Stimulated activated CD4-positive, alpha-beta T cell treated with anti-CD3 and anti-CD28 coated beads, Interleukin-12 subunit alpha, Interleukin-12 subunit beta, amount 100 ng/mL, for 4 hours (primary cell): ENCODE data around the gene NELFCD.
"Not testable (repeated sequence)": the region's sequence is repeated elsewhere in the genome, so short reads cannot be mapped to it uniquely, and the experiment has no call there.

Source experiments
- DNase-seq: peaks from one replicate; pipeline ENCODE4 v3.0.0-alpha.2; 2020

NELFCD gene

DNA sequence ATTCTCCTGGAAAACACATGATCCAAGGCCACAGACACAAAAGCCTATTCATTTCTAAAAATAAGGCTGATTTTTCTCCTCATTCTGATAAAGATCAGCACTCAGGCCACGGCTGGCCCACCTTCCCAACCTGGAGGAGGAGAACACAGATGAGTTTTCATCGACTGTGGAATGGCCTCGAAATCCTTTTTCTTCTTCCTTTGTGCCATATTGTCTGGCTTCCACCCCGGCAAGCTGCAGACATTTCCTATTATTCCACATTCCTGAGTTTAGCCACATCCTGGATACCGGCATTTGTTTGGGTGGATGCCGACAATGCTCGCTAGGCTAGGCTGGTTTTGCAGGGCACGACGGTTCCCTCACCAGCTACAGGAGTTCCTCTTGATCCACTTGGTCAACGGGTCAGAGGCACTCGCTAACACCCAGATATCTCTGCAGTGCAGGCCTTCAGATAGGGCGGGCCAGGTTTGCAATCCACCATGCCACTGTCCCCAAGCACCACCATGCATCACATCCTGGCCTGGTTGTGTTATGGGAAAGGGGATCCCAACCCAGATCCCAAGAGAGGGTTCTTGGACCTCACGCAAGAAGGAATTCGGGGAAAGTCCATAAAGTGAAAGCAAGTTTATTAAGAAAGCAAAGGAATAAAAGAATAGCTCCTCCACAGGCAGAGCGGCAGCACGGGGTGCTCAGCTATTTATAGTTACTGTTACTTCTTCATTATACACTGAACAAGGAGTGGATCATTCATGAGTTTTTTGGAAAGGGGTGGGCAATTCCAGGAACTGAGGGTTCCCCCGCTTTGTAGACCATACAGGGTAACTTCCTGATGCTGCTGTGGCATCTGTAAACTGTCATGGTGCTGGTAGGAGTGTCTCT lies 30.2 kb downstream of the NELFCD start:
- DNase-seq = no peak

DNA sequence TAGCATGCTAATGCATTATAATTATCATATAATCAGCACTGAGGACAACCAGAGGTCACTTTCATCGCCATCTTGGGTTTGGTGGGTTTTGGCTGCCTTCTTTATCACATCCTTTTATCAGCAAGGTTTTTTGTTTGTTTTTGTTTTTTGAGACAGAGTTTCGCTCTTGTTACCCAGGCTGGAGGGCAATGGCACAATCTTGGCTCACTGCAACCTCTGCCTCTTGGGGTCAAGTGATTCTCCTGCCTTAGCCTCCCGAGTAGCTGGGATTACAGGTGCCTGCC lies 30.8 kb downstream of the NELFCD start:
- DNase-seq = not testable (repeated sequence)

DNA sequence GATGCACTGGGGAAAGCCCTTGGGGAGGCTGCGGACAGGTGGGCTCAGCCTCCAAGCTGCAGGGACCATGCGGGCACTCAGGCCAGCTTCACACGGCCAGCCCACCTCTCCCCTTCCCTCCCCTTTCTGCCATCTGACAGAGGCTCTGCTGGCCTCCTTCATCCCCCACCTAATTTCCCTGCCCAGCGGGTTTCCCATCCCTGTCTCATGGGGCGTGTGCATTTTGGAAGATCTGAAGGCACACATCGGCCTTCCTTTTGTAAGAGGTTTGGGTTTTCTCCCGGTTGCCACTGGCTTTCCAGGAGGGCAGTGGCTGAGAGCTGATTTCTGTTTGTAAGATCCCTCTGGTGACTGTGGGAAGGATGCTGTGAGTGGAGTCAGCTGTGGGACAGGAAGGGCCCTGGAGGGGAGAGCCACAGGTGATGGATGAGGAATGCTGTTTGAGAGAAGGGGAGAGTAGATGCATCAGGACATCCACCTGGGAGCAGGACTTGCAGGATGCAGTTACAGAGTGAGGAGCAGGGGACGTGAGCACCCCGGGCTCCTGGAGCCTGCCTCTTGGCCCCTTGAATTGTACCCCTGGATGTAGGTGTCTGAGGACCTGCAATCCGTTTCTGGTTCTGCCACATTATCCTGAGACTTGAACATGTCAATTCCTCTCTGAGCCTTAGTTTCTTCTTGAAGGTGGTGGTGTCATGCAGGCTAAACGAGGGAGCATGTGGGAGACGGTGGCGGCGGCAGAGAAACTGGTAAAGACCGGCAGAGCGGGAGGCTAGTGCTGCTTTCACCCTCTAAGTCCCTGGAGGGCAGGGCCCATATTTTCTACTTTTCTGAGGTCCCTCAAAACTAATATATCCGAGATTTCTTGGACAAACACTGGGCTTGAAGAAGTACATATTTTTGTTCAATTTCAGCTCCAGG lies 32.2 kb downstream of the NELFCD start:
- no peak for DNase-seq

DNA sequence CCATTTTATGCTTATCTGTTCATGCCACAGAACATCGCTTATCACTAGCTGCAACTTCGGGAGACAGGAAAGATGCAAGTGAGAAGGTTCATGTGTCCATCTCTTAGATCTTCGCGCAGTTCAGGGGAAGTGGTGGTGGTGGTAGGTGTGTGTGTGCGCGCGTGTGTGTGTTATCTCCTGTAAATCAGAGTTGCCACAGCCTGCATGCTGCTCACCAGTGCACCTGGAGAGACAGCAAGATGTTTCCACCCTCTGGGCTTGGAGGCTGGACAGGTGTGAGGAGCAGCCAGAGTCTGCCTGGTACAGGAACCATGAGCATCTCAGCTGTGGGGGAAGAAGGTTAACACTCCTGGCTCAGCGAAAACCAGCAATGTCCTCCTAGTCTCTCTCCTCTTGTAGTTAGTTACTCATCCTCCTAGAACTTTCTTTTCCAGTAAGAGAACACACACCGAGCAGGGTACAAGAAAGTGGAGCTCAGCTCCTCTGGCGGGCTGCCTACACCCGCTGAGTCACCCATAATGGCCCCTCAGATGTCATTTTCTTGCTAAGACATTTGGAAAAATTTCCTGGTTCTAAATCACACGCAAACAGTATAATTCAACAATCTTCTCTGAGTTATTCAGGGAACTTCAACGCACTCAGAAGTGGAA lies 33.0 kb downstream of the NELFCD start:
- no peak for DNase-seq

DNA sequence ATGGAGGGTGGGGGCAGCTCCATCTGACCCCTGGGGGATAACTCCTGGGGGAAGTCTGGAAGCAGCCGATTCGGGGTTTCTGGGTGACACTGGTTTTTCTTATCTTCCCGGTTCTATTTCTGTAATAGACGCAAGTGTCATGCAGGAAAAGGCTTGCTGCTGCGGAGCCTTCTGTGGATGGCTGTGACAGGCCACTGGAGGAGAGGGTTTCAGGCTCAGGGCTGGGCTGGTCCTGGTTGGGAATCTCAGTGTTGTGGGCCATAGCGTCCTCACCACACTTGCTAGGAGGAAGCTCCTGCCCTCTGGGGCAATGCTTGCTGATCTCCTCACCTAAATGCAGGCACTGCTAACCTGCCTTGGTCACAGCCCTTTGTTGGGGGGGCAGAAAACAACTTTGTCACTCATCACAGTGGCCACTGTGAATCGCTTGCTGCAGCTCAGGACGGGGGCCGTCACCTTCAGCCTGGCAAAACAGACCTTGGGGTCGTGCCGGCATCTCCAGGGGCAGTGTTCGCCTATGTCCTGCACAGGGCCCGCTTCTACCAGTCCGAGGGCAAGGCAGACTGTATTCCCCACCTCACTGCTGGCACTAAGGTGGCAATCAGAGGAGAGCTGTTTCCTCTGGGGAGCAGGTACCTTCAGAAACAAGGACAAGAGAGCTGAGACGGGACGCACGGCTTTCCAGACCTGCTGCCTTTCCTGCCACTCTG lies 33.8 kb downstream of the NELFCD start:
- DNase-seq = no peak

DNA sequence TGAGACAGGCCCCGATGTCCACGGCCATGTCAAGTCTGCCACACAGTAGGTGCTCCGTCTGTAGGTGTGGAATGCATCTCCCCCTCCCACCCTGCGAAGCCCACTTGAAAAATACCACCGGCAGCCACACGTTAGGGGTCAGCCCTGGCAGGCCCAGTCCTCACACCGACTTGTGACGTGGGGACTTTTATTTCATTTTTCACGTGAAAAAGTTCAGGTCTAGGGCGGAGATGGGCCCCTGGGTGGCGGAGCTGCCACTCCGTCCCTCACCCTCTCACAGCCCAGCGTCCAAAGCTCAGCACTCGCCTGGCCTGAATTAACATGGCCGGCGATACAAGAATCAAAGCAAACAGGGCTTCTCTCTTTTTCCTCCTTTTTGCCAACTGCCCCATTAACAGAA lies 34.4 kb downstream of the NELFCD start:
- DNase-seq = no peak

DNA sequence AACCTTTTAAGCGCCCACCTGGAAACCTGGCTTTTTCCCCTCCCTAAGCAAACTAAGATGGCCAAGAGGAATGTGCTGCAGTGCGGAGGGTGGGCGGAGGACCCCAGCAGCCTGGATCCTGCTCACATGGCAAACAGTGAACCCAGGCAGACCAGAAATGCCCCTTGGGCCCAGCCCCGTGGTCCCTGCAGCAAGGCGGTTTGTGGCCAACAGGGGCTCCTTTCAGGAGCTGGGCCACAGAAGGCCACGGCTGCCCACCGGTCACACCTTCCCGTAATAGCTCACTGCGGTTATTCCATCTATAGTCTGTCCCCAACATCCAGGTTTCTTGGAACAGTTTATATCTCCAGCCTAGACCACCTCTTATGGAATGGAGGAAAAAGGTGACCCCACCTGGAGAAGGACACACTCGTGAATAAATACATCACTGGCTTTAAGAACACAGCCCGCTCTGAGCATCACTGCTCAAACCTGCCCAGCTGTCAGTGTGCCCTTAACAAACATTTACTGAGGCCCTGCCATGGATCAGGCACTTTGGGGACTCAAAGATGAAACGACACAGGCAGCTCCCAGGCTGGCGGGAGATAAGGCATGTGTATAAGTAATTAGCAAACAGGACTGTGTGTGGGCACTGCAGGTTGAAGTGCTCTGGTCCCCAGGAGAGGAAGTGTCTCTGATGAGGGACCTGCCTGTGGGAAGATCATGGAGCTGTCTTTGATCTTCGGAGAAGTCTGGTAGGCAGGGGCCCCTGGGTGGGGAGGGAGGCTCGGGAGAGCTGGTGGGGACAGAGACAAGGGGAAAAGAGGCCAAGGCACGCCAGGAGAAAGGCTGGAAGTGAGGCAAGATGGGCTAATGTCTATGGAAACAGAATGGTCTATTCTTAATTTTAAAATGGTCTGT lies 35.0 kb downstream of the NELFCD start:
- no peak for DNase-seq

DNA sequence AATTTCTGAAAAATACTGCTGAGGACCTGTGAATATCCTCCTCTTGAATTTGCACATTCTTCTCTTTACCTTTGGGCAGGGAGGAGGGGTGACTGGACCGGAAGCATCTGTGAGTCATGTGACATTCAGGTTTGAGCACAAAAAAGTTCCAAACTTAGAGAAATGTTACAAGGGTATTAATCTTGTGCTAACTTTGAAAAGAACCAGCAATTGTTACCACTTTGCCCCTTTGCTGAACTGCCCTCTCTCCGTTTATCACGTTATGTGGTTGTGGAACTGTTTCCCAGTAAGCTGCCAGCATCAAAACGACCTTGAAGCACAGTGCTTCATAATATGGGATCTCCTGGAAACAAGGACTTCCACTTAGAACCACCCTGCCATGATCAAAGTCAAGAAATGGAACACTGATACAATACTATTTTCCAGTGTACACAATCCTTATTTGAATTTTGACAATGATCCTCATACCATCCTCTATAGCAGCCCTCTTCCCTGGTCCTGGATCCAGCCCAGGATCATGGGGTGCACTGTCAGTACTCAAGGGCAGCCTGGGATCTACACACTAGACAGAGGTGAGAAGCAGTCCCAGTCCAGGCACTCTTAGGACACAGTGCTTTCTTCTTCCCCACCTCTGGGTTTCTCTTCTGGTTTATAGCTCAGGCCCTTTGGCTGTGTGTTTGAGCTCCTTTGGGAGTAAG lies 35.9 kb downstream of the NELFCD start:
- no peak for DNase-seq

DNA sequence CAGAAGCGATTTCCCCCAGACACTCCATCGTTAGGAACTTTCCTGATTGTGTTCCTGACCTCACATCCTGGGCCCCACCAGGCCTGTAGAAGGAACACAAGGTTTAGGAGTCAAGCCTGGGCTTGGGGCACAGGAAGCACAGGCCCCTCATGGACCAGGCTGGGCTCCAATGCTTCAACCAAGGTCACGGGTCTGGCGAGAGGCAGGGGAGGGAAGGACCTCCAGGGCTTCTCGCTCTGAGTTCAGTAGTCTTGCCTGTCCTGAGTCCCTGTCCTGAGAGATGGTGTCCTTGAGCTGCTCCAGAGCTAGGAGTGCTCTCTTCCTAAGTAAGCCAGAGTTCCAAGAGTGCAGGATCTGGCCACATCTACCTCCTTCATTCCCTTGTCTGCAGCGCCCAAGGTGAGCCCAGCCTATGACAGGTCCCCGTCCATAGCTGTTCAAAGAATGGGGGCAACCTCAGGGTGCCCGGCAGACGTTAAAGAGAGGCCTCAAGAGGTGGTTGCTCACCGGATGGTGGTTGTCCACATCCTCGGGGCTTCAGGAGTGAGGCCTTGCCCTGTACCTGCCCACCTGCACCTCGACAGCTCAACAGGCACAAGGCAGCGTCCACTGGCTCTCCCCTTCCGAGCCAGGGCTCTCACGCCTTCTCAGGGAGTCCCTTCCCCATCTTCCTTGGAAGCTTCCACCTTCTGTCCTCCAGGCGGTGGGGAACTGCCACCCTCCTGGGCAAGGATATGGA lies 36.6 kb downstream of the NELFCD start:
- DNase-seq = no peak

DNA sequence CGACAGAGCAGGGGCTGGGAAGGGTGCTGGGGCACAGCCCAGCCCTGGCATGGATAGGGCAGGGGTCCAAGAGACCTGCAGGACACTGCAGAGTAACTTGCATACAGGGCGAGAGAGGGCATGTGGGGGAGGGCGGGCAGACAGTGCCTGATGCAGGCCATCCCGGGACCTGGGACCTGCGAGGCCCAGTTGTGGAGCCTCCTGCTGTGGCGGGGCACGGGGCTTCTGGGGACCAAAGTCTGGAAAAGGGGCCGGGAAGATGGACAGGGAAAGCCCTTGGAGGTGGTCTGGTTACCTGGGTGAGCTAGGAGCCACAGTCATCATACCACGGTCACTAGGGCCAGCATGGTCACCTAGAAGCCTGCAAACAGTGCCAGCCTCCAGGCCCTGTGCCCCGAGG lies 37.8 kb downstream of the NELFCD start:
- no peak for DNase-seq

DNA sequence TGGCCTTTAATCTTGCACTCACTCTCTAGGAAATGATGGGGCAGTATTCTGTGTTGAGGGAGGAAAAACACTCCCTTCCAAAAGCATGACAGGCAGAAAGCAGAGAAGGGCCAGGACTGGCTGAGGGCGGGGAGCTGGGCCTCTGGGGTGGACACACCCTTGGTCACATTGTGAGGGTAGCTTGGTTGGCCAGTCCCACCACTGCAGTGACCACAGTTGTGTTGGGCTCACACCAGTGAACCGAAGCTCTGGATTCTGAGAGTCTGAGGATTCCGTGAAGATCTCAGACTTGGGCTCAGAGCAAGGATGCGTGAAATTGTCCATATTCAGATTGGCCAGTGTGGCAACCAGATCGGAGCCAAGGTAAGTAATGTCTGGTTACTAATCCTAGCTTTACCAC lies 38.2 kb downstream of the NELFCD start, which contains the start of gene TUBB1:
Gene TUBB1, plus strand, starts transcription at position 213 of the 400 bp plus-strand sequence. Its CDS starts 94 bp downstream, at position 307.
- no peak for DNase-seq

DNA sequence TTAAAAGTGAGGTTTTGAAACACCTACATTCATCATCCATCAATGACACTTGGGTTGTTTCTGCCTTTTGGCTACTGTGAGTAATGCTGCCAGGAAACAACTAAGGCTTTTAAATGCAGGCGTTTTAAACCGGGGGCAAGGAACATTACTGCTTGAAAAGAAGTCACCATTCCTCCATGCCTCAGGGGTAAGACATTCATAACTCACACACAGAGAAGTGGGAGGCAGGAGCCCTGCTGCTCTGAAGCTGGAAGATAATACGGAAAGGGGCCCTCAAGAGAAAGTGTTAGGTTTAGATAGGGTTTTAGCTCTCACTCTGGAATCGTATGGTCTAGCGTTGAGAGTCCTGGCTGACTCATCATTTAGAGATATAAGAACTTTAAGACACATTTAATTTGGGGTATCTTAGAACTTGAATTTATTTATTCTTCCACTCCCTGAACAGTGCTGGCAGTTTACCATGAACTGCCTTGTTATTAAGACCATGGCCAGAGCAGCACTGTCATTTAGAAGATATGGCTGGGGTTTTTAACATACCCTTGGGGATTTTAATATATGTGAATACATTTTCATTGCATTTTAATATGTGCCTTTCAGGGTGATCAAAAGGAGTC lies 40.0 kb downstream of the NELFCD start:
- DNase-seq = no peak

DNA sequence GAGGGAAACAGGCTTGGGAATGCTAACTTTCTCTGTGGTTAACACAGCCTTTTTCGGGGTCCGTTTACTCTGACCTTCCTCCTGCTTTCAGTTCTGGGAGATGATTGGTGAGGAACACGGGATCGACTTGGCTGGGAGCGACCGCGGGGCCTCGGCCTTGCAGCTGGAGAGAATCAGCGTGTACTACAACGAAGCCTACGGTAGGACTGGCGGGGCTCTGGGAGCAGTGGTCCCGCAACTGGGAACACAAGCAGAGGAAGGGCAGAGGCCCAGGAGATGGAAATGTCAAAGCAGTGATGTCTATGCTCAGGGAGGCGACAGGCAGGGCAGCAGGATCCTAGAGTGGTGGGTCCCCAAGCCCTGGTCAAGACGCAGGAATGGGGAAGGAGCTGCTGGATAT lies 41.7 kb downstream of the NELFCD start:
- no peak for DNase-seq

DNA sequence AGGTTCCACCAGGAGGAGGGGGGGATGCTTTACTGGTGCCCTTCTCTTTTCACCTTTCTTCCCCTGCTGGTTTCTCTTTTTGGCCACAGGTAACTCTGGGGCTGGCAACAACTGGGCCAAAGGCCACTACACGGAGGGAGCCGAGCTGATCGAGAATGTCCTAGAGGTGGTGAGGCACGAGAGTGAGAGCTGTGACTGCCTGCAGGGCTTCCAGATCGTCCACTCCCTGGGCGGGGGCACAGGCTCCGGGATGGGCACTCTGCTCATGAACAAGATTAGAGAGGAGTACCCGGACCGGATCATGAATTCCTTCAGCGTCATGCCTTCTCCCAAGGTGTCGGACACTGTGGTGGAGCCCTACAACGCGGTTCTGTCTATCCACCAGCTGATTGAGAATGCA lies 42.6 kb downstream of the NELFCD start:
- DNase-seq = no peak

DNA sequence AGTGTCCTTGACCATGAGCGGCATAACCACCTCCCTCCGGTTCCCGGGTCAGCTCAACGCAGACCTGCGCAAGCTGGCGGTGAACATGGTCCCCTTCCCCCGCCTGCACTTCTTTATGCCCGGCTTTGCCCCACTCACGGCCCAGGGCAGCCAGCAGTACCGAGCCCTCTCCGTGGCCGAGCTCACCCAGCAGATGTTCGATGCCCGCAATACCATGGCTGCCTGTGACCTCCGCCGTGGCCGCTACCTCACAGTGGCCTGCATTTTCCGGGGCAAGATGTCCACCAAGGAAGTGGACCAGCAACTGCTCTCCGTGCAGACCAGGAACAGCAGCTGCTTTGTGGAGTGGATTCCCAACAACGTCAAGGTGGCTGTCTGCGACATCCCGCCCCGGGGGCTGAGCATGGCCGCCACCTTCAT lies 43.1 kb downstream of the NELFCD start:
- DNase-seq = no peak

DNA sequence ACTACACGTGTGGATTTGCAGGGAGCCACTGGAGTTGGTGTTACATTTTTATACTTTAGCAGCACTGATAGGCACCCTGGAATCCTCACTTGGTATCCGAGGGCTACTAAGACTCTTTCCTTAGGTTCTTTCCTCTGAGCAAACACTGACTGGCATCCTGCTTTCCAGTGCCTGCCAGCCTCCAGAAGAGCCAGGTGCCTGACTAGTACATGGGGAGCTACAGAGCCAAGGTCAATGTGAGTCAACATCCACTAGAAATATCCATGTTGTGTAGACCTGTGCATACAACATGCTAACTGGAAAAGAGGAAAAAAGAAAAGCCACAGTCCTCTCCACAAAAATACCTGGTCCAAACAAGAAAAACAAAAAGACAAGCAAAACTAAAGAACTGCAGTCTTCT lies 44.0 kb downstream of the NELFCD start:
- DNase-seq = no peak

DNA sequence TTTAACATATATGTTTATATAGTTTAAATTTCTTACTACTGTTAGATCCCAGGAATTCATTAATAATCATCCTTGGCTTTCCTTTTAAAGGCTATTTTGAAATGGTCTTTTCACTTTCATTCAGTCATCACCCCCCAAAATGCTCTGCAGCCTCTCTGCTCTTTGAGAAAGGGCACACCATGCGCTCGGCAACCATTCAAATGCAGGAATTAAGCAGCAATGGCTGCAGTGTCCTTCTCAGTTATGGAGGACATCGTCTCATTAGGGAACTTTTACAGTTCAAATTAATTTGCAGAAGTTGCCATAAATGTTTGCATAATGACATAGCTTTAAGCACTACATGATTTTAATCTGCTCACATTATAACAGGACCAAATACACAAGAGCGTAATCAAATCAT lies 44.5 kb downstream of the NELFCD start:
- DNase-seq = no peak

DNA sequence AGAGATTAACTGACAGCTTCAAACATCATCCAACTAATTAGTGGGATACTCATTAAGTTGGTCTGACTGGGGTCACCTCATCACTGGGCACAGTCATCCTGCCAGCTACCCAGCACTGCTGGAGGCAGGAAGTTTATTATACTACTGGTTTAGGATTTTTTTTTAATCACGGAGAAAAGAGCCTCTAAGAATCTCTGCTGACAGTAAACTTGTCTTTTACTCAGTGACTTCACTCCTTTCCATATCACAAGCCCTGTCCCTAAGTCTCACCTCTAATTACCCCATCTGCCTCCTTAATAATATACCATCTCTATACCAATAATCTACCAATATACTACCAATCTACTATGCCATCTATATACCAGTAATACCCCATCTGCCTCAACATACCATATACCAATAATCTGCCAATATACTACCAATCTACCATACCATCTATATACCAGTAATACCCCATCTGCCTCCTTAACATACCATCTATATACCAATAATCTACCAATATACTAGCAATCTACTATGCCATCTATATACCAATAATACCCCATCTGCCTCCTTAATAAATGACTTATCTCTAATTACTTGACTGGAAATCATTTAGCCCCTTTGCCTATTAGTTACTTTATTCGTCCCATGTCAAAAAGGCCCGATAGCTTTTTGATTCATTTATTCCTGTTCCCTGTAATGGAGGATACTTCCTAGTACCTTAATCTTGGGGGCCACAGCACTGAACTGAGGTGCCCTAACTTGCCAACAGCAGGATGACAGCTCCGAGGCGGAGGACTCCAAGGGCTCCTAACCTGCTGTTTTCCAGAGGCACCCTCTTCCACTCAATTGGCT lies 46.1 kb downstream of the NELFCD start:
- DNase-seq = no peak

DNA sequence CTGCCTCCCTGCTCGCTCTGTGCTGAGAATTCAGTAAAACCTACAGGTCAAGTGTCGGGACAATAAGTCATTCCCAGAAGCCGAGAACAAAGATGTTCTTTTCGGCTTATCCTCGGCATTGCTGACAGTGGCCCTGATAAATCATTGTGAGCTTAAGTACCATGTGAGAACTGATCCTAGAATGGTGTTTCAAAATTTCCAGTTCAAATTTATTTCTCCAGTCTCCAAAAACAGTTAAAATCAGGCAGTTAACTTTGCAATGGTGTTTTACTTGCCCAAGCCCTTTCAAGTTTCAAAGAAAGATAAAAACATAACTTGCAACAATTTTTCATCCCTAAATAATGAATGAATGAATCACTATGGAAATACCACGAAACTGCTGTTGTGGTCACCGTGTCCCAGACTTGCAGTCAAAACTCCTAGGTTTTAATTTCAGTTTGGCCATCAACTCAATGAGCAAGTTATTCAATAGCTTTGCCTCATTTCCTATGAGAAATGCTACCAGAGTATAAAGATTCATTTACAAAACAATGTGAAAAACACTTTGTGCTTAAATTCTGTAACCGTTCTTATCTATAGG lies 46.8 kb downstream of the NELFCD start:
- DNase-seq = no peak
